Stimulated activated CD4-positive, alpha-beta T cell treated with anti-CD3 and anti-CD28 coated beads, TNF-alpha, amount 100 ng/mL, for 48 hours (primary cell): ENCODE measurements around the gene PTPRD.

Experiments used
- DNase-seq, 3 donors: peaks; one replicate each; pipeline ENCODE4 v3.0.0-alpha.2; 2020; ENCODE audit warnings: low read depth in 3 of 3

PTPRD gene

DNA sequence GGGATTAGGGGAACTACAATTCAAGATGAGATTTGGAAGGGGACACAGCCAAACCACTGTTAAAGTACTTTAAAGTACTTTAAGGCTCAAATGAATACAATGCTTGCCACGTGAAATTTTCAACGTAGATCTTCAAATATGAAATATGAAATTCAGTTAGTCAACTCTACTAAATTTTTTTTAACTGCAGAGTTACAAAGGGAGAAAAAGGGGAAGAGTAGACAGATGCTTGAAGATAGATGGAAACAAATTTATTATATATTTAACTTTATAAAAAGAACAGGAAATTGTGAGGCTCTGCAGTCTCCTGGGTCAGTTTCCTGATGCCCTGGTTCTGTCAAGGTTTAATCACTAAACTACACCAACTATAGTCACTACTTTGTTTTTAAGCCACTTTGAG is 2027.8 kb downstream of the PTPRD start:
- DNase-seq = no peak

DNA sequence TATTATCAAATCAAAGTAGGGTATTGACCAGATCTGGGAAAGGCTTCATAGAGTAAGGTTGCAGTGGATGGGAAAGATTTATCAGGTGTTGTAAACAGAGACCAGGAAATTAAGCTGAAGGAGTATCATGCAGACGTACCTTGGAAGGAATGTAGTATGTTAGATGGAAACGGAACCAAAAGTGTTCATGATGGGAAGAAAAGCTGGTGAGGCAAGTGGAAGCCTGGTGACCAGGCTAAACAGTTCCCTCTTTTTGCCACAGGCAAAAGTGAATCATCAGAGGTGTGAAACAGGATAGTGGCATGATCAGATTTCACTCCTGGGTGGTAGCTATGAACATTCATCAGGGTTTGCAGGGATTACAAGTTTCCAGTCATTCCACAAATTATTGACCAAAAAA is 2033.1 kb downstream of the PTPRD start:
- no peak for DNase-seq

DNA sequence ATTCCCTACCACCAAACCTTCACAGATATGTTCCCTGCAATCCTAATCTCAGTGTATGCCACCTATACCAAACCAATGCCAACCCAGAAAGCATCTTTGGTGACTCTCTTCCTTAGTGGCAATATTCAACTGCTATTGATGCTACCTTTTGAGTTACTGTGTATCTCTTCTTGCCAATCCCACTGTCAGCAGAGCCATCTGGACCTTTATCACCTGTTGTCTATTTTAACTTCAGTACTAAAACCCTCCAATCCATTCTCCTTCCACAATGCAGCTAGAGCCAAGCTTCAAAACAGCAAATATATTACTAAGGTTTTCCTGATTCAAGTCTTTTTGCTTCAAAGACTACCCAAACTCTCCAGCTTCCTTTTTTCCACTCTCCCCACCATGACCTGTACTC is 2036.1 kb downstream of the PTPRD start:
- no peak for DNase-seq

DNA sequence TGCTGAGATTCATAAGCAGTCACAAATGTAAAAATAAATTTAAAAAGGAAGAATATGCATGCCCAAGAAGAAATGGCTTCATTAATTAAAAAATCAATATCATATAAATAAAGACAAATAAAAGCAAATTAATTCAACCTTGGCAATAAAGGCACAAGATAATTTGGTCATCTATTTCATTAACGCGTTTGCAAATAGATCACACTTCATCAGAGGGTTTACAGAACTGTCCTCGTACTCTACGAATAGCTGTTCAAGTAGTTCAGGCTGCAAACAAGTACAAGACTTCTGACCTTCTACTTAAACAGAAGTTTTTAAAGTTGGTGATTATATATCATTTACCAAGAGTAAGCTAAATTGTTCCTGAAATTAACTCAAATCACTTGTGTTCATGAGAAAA is 2038.0 kb downstream of the PTPRD start:
- no peak for DNase-seq

DNA sequence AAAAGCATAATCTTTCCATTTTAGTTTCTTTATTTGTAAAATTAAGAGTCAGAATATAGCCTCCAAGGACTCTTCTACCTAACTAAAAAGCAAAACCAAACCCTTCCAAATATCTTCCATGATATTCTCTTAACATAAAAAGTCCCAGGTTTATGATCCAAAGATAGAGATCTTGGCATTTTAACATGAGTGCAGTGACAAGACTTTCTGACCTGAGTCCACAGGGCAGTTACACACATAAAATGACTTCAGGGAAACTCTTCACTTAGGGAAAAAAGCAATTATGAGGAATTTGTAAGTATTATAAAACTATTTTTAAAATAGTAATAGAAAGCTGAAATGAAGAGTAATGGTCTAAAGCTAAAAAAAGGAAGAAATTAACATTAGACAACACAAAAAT is 2040.6 kb downstream of the PTPRD start:
- no peak for DNase-seq

DNA sequence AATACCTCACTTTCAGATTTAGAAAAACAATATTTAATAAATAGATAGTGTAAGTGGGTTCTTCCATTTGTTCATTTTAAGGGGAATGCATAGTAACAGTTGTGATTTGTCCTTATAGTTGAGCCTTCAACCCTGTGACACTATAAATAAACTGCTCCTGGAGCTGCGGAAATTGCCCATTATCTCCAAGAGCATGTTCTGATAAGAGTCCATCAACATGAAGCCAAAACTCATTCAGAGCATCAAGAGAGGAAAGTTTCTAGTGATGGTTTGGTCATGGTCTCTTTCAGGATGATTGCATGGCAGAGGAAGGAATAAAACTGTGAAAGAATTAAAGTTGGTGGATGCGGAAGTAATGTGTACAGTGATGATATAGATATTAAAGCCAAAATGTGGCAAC is 2041.2 kb downstream of the PTPRD start:
- DNase-seq = no peak

DNA sequence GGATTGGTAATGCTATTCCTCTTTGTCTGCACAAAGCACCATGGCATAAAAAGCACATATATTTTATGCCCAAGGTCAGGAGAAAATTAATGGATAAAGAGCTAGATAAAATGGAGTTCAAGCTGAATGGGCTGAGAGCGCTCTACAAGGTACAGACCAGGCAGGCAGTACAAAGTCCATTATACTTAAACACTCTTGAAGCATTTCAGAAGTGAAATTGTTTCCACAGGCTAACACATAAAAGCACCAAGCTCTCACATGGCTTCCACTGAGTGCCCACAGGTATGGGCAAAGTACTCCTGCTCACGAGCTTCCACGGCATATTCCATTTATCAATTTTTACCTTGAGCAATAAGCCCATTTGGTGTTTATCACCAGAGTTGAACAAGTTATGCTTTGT is 2042.0 kb downstream of the PTPRD start:
- DNase-seq = no peak

DNA sequence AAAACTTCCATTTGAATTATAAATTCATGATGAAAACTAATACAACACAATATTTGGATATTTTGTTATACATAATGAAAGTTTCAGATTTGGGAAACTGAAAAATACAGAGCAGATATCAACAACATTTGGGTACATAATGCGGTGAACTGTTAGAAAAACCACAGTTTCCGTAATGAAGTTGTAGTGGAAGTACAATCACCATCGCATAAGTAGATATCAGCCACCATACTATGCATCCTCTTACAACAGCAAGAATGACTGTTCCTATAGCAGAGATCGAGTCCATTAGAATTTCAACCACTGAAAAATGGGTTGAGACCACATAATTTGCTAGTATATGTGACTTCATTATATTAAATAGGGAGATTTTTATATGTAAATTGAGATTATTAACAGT is 2043.0 kb downstream of the PTPRD start:
- DNase-seq = no peak

DNA sequence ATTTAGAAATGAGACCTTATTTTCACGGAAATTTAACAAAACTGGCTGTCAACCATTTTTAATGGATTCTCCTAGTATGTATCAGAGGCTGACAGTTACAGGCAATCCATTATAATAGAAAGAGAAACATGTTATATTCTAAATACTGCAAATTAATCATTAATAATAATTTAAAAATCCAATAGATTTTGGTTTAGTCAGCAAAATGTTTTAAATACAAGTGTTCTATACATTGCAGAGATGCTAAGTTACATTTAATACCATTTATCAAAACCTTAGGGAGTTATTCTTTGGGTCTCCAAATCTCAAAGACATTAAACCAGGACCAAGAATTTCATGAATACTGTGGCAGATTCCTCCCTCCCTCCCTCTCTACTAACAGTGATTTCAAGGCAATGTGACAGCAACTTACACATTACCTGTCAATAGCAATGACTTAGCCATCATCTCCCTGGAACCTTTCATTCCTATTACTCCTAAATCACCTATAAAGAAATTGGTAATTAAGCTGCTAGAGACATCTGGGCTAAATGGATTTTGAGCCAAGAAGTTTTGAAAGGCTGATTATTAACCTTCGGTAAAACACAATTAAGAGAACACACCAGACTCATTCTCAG is 2044.7 kb downstream of the PTPRD start:
- DNase-seq = no peak

DNA sequence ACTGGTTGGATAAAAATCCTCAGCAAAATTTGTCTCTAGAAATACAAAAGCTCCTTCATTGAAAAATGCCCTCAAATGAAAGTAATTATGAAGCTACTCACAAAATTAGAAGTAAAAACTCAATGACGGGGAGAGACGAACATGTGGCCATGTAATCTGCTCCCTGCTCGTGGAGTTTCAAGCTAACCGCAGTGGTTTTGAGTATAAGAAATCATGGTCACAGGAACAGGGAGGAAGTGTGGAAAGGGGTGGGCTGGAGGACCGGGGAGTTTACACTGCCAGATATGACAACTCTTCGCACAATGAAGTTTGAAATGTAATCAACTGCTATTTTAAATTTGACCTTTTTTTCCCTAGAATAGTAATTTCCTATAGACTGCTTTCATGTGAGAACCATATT is 2047.8 kb downstream of the PTPRD start:
- DNase-seq = no peak

DNA sequence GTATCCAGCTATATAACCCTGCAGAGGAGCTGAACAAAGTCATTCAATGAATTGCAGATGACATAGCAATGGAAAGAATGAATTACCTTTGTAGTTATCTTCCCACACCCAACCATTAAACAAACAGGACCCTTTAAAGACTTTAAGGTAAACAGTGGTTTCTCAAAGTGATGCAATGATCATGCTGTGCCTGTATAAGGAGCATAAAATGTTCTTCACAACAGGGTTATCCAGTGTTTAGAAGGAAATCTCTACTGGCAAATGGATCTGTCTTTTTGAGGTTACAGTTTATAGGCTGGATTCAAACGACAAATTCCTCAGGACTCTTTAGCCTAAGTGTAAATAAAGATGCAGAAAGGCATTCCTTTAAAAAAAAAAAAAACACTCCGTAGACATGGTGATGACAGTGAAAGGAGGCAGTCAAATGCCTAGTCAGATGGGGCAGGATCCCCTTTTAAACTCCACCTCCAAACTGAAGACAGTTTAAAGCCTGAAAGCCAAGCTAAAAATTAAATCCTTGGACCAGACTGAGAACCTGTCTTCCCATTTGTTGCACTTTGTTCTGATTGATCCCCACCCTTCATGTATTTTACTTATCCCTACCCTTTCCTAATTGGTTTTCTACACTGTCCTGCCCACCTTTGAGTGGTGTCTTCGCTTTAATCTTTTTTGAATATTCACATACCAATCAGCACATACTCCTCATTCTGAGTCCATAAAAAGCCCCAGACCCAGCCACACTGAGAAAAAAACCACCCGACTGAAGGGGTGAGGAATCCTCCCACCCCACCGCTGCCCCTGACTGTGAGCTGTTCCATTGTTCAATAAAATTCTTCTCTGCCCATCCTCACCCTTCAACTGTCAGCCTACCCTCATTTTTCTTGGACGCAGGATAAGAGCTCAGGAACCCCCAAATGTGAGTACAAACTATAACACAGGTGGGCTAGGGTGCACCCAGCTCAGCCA is 2052.0 kb downstream of the PTPRD start:
- DNase-seq = no peak

DNA sequence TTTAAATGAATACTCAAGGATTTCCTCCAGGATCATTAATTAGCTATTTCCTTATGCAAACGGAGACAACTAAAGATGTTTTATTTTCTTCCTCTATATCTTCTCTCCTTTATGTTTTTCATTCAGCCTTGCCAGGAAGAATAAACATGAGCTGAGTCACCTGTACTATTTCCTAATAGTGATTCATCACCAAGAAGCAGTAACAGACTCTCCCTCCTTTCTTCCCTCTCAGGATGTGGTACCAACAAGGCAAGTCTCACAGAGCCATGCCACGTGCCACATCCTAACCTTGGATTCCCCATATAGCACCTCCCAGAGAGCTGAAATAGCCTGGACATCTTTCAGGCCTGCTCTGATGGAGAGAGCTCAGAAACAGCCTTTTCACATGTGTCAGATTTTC is 2054.6 kb downstream of the PTPRD start:
- no peak for DNase-seq

DNA sequence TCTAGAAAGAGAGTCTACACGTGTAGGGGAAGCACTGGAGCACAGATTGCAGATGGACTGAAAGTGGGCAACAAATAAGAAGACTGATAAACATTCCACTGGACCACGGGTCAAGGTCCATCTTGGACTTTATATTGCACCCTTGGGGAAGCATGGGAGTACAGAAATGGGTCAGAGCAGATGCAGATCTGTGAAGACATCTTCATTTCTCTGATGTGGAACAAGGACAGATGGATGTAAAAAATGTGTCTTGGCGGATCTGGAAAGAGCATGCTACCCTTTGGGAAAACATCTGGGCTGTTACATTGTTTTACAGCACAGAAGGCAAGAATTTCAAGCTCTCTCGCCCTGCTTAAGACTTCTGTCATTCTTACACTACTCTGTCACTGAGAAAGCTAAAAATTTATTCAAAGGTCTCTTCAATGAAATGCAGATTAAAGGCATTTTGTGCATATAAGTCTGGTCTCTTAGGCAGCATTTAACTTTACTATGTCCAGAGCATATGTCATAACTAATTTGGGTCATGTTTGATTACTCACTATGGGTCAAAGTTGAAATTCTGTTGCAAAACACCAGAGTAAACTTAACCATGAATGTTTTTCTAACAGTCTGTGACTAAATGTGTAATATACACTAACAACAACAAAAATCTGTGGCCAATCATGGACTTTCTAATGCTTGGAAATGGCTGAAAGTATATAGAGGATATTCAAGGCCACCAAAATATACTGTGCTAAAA is 2056.9 kb downstream of the PTPRD start:
- no peak for DNase-seq

DNA sequence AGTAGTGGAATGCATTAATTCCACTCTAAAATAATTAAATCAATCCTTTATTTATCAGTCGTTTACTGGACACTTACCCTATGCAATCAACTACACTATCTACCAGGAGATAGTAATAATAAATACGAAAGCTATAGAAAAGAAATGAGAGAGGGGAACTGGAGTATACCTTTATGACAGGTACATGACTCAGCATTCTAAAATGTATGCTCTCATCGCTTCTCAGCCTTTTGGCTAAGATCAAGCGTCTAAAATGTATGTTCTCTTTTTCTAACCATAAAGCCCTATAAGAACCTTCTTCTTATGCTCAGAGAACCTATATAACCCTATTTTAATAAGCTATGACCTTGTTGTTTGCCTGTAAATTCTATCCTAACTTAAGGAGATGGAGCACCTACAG is 2059.4 kb downstream of the PTPRD start:
- DNase-seq = no peak

DNA sequence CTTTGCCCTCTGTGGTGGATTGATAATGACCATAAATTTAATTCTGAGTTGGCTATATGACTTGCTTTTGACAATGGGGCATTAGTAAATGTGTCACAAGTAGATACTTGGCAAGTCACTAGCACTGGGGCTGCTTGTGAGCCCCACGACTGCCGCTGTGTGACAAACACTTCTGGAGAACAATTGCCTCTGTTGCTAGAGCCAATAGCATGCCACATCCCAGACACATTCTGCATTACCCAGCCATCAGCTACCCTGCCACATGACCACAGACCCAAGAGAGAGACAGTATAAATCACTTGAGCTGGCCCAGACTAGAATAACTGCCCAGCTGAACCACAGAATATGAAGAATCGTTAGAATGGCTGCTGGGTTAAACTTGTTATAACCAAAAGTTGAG is 2060.1 kb downstream of the PTPRD start:
- DNase-seq = no peak

DNA sequence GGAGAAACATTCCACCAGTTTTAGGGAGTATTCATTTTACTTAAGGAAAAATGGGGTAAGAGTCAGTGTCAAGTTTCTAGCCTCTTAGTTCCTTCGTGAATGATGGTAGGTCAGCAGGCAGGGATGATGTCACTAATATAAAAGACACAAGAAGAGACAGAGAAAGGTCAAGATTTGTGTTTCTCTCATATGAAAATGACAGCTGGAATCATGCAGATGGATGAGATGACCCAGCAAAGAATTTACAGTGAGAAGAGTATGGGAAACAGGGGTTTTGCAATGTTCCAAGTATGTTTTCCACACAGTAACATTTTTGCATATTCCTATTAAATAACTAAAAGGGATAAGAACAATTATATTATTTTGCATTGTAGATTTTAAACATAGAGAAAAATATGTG is 2063.6 kb downstream of the PTPRD start:
- no peak for DNase-seq

DNA sequence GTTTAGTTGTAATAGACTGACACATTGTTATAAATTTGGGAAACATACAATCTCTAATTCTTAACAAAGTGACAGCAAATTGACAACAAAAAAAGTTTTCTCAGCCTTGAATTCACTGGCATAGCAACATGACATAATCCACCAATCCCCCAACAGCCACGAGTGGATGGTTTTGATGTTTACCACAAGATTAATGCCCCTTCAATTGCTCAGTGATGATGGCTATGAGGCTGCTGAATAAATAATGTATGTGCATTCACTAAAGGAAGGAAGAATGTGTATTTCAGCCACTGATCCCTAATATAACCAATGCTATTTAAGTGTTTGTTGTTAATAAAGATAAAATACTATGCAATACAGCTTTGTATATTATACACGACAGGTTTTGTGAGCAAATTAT is 2069.6 kb downstream of the PTPRD start:
- DNase-seq = no peak

DNA sequence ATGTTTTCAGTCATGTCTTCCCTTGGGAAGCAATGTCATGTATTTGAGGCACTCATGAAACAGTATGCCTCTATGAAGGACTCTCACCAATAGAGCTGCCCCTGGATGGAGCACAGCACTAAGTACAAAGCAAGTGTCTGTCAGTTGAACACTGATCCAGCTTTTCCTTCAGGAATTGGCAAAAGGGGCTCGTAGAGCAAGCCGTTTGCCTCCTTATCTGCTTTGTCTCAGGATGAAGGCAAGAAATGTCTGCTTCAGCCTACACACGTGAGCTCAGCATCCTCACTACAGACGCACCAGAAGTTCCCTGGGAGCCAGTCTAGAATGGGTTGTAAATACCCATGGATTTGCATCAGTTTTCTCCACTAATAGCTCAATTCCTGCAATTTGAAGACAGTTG is 2070.3 kb downstream of the PTPRD start:
- DNase-seq = no peak

DNA sequence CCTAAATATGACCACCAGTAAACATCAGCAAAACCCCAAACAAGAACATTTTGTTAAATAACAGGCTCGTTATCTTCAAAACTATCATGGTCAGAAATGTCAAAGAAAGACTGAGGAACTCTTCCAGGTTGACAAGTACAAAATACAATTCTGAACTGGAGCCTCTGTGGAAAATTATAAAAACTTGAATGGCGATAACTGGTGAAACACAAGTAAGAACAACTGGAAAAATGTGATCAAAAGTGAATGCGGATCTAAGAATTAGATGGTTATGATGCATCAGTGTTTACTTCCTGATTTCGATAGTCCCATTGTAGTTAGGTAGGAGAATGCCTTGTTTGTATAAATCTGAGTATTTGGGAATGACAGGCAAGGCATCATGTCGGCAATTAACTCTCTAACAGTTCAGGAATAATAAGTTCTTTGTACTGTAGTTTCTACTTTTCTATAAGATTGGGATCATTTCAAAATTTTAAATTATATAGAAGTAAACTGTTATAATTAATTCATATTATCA is 2073.1 kb downstream of the PTPRD start:
- DNase-seq = no peak

DNA sequence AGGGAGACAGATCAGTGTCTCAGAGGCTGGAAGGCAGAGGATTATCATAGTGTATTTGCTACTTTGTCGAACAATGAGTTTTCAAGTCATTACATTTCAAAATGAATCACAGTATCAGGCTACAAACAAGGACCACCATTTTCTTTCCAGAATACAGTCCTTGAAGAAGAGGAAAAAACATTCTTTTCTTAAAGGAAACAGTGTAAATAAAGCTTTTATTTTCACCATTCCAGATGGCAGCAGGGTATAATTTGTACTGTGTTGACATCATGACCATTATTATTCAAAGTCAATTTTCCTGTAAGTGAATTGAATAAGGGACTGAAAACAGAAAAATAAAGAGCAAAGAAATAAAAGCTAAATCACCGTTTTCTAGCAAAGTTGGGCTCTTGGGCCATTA is 2076.0 kb downstream of the PTPRD start:
- DNase-seq = no peak

DNA sequence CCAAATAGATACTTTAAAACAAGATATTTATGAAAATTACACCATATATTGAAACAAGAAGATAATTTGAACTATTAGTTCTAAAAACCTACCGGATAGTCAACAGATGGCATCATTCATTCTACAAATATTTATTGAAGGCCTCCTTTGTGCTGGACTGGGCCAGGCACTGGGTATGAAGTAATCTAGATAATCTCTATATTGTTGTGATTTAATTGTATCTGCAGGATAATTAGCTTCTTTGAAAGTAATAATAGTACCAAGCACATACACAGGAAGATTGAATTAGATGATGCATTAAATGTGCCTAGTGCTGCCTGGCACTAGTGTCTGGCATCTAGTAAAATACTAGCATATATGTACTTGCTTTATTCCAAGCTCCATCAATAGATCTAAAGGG is 2078.0 kb downstream of the PTPRD start:
- no peak for DNase-seq

DNA sequence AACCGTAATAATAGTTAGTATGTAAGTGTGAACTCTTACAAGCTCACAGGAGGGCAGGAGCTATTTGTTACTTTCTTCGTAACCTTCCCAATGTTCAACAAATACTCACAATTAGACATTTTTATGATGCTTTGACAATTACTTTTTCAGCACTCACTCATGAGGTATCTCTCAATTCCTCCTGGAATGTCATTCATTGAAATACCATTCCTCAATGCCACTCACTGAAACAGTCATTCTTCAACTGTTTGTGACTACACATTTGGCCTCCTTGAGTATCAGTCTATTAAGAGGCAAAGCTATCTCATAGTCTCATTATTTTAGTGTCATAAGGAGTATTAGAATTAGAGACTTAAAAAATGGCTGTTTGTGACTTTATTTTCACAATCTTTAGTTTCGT is 2079.1 kb downstream of the PTPRD start:
- no peak for DNase-seq
